Endothelial cell of umbilical vein (primary cell): ENCODE results near the gene NR0B2. TPM values are rescaled to one million over a fixed set of nuclear protein-coding genes. Genes with fewer than 3 reads are reported as not detected.

Source experiments
- BruUV-seq: library from RNA; stranded (reverse); fragments of 400-500 nt; replicated peaks from 2 replicates; lab custom pipeline; 2021; lab: Mats Ljungman, UMichigan
- CTCF ChIA-PET: fragments of 300-600, 350-600 bp; sonication (Branson Sonifier 250); formaldehyde crosslinking; loops from one replicate; lab custom pipeline; 2021; ENCODE audit warnings: antibody characterized with exemption, inconsistent platforms; lab: Charles Lee
- POLR2A ChIA-PET: fragments of 300-600, 350-600 bp; sonication (Branson Sonifier 250); formaldehyde crosslinking; loops from one replicate; lab custom pipeline; 2021; ENCODE audit warnings: antibody characterized with exemption, inconsistent platforms; lab: Charles Lee
- DNase-seq: peaks from one replicate; pipeline ENCODE4 v3.0.0-alpha.2; 2011; ENCODE audit warnings: low read depth, low spot score
- FAIRE-seq: peaks from 2 replicates; lab custom pipeline; 2011; peaks lifted over from hg19 to GRCh38; lab: Jason Lieb, UNC
- H2AFZ ChIP-seq: 2 replicates; pipeline ENCODE4 v1.6.0; 2012; ENCODE audit warnings: low read depth, low read length, control low read depth, inconsistent platforms
- H3K27ac ChIP-seq: 2 replicates; pipeline ENCODE4 v1.5.1; 2011; ENCODE audit warnings: low read depth, mild to moderate bottlenecking, control low read depth, low read length, moderate library complexity; ENCODE audit not compliant: insufficient read depth
- H3K27me3 ChIP-seq, 2 experiments: 2 replicates each; pipeline versions ENCODE4 v1.6.0 to v1.6.1; 2011; ENCODE audit warnings: low read length in 2 of 2, mixed read lengths in 1 of 2; ENCODE audit not compliant: control insufficient read depth in 2 of 2, insufficient read depth in 2 of 2
- H3K36me3 ChIP-seq, 2 experiments: 2 replicates in 1 of 2; 3 replicates in 1 of 2; pipeline ENCODE4 v1.5.1; 2011; ENCODE audit warnings: low read length in 2 of 2, mild to moderate bottlenecking in 1 of 2, moderate library complexity in 1 of 2; ENCODE audit not compliant: control insufficient read depth in 2 of 2, insufficient read depth in 2 of 2; ENCODE audit errors: extremely low read depth in 1 of 2
- H3K4me1 ChIP-seq: 3 replicates; pipeline ENCODE4 v1.5.1; 2011; ENCODE audit warnings: mild to moderate bottlenecking, low read length; ENCODE audit not compliant: control insufficient read depth, insufficient read depth; ENCODE audit errors: extremely low read depth
- H3K4me2 ChIP-seq: 2 replicates; pipeline ENCODE4 v1.6.1; 2011; ENCODE audit warnings: low read length, control low read depth, mixed read lengths; ENCODE audit not compliant: insufficient read depth
- H3K4me3 ChIP-seq, 3 experiments: fragments of 200-600 bp in 1 of 3; sonication (generic), shearing (Covaris generic) in 1 of 3; replicated peaks in 1 of 3; 2 replicates each; pipeline ENCODE4 v1.5.1; 2011 to 2016; ENCODE audit warnings: control low read depth in 3 of 3, low read length in 3 of 3, mild to moderate bottlenecking in 2 of 3, inconsistent platforms in 1 of 3, low read depth in 1 of 3, moderate library complexity in 1 of 3; ENCODE audit not compliant: insufficient read depth in 1 of 3
- H3K79me2 ChIP-seq: 2 replicates; pipeline ENCODE4 v1.6.0; 2012; ENCODE audit warnings: low read length, inconsistent platforms; ENCODE audit not compliant: control insufficient read depth, insufficient read depth
- H3K9ac ChIP-seq: replicated peaks from 2 replicates; pipeline ENCODE3; 2011; ENCODE audit warnings: low read length, control low read depth; ENCODE audit not compliant: insufficient read depth; ENCODE audit errors: extremely low read depth
- H3K9me1 ChIP-seq: replicated peaks from 3 replicates; pipeline ENCODE4 v1.6.0; 2011; ENCODE audit warnings: mild to moderate bottlenecking, low read length; ENCODE audit not compliant: control insufficient read depth, insufficient read depth; ENCODE audit errors: extremely low read depth
- H3K9me3 ChIP-seq: replicated peaks from 2 replicates; pipeline ENCODE4 v1.5.1; 2012; ENCODE audit warnings: low read length, inconsistent platforms; ENCODE audit not compliant: control insufficient read depth, insufficient read depth
- H4K20me1 ChIP-seq: replicated peaks from 2 replicates; pipeline ENCODE3; 2011; ENCODE audit warnings: mild to moderate bottlenecking, low read length; ENCODE audit not compliant: control insufficient read depth, insufficient read depth; ENCODE audit errors: extremely low read depth
- FOS ChIP-seq: IDR thresholded peaks from 2 replicates; pipeline ENCODE4 v1.6.1; 2011; ENCODE audit warnings: mild to moderate bottlenecking, low read length, moderate library complexity, borderline replicate concordance; ENCODE audit not compliant: insufficient read depth
- JUN ChIP-seq: IDR thresholded peaks from 2 replicates; pipeline ENCODE4 v1.6.1; 2011; ENCODE audit warnings: borderline replicate concordance, low read depth; ENCODE audit not compliant: insufficient read length, insufficient read depth
- MAX ChIP-seq: IDR thresholded peaks from 2 replicates; pipeline ENCODE4 v1.6.1; 2011; ENCODE audit not compliant: insufficient read depth, insufficient read length
- MYC ChIP-seq: IDR thresholded peaks from one replicate; pipeline ENCODE4 v1.6.1; 2011; ENCODE audit warnings: mild to moderate bottlenecking, low read depth, low read length
- POLR2A ChIP-seq: IDR thresholded peaks from 2 replicates; pipeline ENCODE4 v1.6.1; 2012; ENCODE audit warnings: low read depth, mild to moderate bottlenecking, control low read depth, low read length
- POLR2AphosphoS5 ChIP-seq: IDR thresholded peaks from 2 replicates; pipeline ENCODE4 v1.6.1; 2012; ENCODE audit warnings: low read depth, mild to moderate bottlenecking, control low read depth, low read length, moderate library complexity; ENCODE audit not compliant: insufficient read depth
- dilution Hi-C: fragments of 300-500 bp; cut with MboI; formaldehyde crosslinking; loops from one replicate; pipeline ENCODE4 v1.15.0; 2019; ENCODE audit warnings: low sequenced_read_pairs; ENCODE audit not compliant: extremely low pct_ligation_motif_present
- intact Hi-C: fragments of 100-400 bp; cut with micrococcal nuclease; formaldehyde crosslinking; loops from one replicate; pipeline ENCODE4 v1.10.0; 2022
- polyA plus RNA-seq, 4 experiments: library from polyadenylated mRNA; depleted of rRNA in 3 of 4; stranded (reverse) in 3 of 4; unstranded in 1 of 4; fragments of >200 nt; gene quantifications; 2 replicates each; pipeline versions ENCODE4 v1.2.1 to v1.2.3, GENCODE V29; 2011 to 2012; ENCODE audit warnings: missing spikeins in 1 of 4
- total RNA-seq: library from RNA; stranded (reverse); gene quantifications from 2 replicates; pipeline ENCODE4 v1.2.3, GENCODE V29; 2021

NR0B2 gene
- total and polyA plus RNA-seq, 2 donors (not counting 3 experiments of a cell fraction or from before 2014, with no cell fraction given): not detected

GRCh38 chr1:26900001-26900814, 13.6 kb downstream of the NR0B2 start, which contains the start of gene GPATCH3:
TSS of gene GPATCH3 (minus strand) at chr1:26900467. CDS start at chr1:26900442, 25 bp downstream.
- Histone ChIP-seq H3K4me1 (peaks cover 12% of the 10 kb centered on the region), H3K36me3 (peaks cover 0 to 6% of the 10 kb centered on the region in 2 experiments), H2AFZ (peak within 1 kb of the TSS; percentile 65), H3K4me3 (peak within 1 kb of the TSS; percentile 54 to 89 (median 71)), H4K20me1 (no peaks in the 10 kb centered on the region), H3K9me1 (no peaks in the 10 kb centered on the region), H3K9ac (peak within 1 kb of the TSS; percentile 99), H3K27me3 (no peaks in the 10 kb centered on the region), H3K4me2 (peak within 1 kb of the TSS; percentile 93), H3K27ac (peak within 1 kb of the TSS; percentile 60), H3K79me2 (peaks cover 19% of the 10 kb centered on the region), H3K9me3 (no peaks in the 10 kb centered on the region)
- BruUV-seq: TSS peak; percentile 84
- DNase-seq (peak; percentile 90), FAIRE-seq (peak; percentile 100)
- TF ChIP-seq MAX: peak; percentile 68
- TF ChIP-seq JUN: no peak
- TF ChIP-seq POLR2AphosphoS5: peak; percentile 94
- TF ChIP-seq MYC: peak; percentile 33
- TF ChIP-seq FOS: no peak
- peak; percentile 95 for TF ChIP-seq POLR2A
- intact Hi-C loops (loop anchor here (1.0 kb wide), 1 partner anchor 21 kb away; the partner anchor contains the start of gene NUDC), dilution Hi-C loops (no loop called here)
- POLR2A ChIA-PET: interaction anchor here (0.6 to 2.9 kb wide), 5 partner anchors 10 to 62 kb away, joined by 3 to 17 read pairs (median 3); partner anchors contain the start of gene GPN2
- CTCF ChIA-PET: interaction anchor here (1.1 to 1.7 kb wide), 6 partner anchors 10 to 35 kb away, joined by 3 to 9 read pairs (median 4); partner anchors contain the start of genes GPN2 and NUDC
